NCI-H2196 (cell line): ENCODE results near the gene C14orf119.
A peak's percentile ranks its signal among the peaks of the same experiment; 100 is the strongest.

Source experiments
- DNase-seq: peaks from one replicate; lab custom pipeline; 2025; ENCODE audit not compliant: unreplicated experiment; lab: John Stamatoyannopoulos, UW

The C14orf119 gene

GRCh38 chr14:23147676-23148075, 52.4 kb downstream of the C14orf119 start:
- peak; percentile 59 for DNase-seq

GRCh38 chr14:23148591-23149249, 53.4 kb downstream of the C14orf119 start:
- DNase-seq: no peak

- DNase-seq: no peak
Observed at GRCh38 chr14:23149745-23150144, 54.4 kb downstream of the C14orf119 start.
